ENCODE results near the gene FES. TPM values are rescaled to one million over a fixed set of nuclear protein-coding genes. Genes with fewer than 3 reads are reported as not detected.

FES gene
- total and polyA plus RNA-seq, 10 of the 15 experiments (the other 5 are each of a cell fraction or from before 2014, with no cell fraction given) = 0.07 to 23.9 (median 9.9) TPM

DNA sequence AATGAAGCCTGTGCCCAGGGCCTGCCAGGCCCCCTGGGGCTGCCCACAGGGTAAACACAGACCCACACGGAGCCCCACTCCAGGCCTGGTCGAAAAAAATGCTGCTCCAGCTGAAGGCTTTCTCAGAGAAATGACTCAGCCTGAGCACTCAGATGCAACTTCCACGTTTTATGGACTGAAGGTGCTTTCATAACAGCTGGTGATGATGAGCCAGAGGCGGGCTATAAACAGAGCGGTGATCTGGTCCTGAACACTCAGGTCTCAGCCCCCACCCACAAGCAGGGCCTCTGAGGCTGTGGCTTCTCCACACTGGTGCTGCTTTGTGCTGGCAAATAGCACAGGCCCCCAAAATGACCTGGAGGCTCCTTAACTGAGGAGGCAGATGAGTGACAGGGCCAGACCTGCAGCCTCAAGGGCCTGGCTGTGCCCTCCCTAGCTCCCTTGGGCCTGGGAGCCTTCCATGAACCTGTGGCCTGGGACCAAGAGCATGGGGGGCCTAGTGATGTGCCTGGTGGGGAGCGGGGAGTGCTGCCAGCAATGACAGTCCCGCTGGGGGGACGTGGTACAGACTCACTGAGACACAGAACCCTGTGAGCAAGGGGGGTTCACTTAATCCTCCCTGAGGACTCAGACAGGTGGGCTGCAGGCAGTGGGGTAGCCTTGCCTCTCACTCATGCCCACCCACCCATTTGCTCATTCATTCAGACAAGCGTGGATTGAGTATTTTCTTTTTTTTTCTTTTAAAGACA, 38.9 kb upstream of the FES start (continued):
- TF ChIP-seq ASH2L (IDR thresholded peaks at IDR 0.05; ENCODE audit: borderline replicate concordance, low read depth) (no peak), RUNX3 (IDR thresholded peaks at IDR 0.05; ENCODE audit: low read length) (no peak; the same call in none of the 2 replicates), MTA2 (IDR thresholded peaks at IDR 0.05; ENCODE audit: low read depth) (0 out of 2 replicates have a peak, but pooled peaks have one; percentile 44), NRF1 (conservative IDR thresholded peaks at IDR 0.05; ENCODE audit: low read depth, low read length) (no peak), SIN3A (IDR thresholded peaks at IDR 0.05; ENCODE audit: low read depth, low read length) (no peak), DPF2 (IDR thresholded peaks at IDR 0.05) (peak; percentile 44; the same call in 1 of the 2 replicates), ETV6 (conservative IDR thresholded peaks at IDR 0.05 in 1 of 2, IDR thresholded peaks at IDR 0.05 in 1 of 2; ENCODE audit: borderline replicate concordance in 1 of 2, low read depth in 1 of 2) (0 out of 4 replicates have a peak, but pooled peaks of 1 of the 2 experiments have one; percentile 17), ZBED1 (IDR thresholded peaks at IDR 0.05; ENCODE audit: borderline replicate concordance) (no peak), BCL11A (IDR thresholded peaks at IDR 0.05; ENCODE audit: low read depth, low read length) (0 out of 2 replicates have a peak, but pooled peaks have one; percentile 14), TCF7 (IDR thresholded peaks at IDR 0.05; ENCODE audit: borderline replicate concordance) (no peak), GATAD2B (conservative IDR thresholded peaks at IDR 0.05; ENCODE audit: low read depth) (peak; percentile 42), FOXM1 (IDR thresholded peaks at IDR 0.05; ENCODE audit: low read depth, low read length) (0 out of 2 replicates have a peak, but pooled peaks have one; percentile 22), EGR1 (IDR thresholded peaks at IDR 0.05; ENCODE audit: borderline replicate concordance in 1 of 2, low read depth in 2 of 2, low read length in 2 of 2) (no peak), POLR2AphosphoS5 (IDR thresholded peaks at IDR 0.05; ENCODE audit: low read length) (no peak), EED (IDR thresholded peaks at IDR 0.05; ENCODE audit: low read depth) (peak; percentile 70), EZH2 (IDR thresholded peaks at IDR 0.05; ENCODE audit: borderline replicate concordance, control insufficient read depth, low read depth, low read length) (no peak)
- TF ChIP-seq, protein P1, sequence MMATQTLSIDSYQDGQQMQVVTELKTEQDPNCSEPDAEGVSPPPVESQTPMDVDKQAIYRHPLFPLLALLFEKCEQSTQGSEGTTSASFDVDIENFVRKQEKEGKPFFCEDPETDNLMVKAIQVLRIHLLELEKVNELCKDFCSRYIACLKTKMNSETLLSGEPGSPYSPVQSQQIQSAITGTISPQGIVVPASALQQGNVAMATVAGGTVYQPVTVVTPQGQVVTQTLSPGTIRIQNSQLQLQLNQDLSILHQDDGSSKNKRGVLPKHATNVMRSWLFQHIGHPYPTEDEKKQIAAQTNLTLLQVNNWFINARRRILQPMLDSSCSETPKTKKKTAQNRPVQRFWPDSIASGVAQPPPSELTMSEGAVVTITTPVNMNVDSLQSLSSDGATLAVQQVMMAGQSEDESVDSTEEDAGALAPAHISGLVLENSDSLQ (IDR thresholded peaks at IDR 0.05) = peak; percentile 86
- TF ChIP-seq, protein P2, sequence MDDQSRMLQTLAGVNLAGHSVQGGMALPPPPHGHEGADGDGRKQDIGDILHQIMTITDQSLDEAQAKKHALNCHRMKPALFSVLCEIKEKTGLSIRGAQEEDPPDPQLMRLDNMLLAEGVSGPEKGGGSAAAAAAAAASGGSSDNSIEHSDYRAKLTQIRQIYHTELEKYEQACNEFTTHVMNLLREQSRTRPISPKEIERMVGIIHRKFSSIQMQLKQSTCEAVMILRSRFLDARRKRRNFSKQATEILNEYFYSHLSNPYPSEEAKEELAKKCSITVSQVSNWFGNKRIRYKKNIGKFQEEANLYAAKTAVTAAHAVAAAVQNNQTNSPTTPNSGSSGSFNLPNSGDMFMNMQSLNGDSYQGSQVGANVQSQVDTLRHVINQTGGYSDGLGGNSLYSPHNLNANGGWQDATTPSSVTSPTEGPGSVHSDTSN (IDR thresholded peaks at IDR 0.05; ENCODE audit: insufficient replicate concordance, low read depth, low read length) = peak; percentile 42
- TF ChIP-seq, protein P3, sequence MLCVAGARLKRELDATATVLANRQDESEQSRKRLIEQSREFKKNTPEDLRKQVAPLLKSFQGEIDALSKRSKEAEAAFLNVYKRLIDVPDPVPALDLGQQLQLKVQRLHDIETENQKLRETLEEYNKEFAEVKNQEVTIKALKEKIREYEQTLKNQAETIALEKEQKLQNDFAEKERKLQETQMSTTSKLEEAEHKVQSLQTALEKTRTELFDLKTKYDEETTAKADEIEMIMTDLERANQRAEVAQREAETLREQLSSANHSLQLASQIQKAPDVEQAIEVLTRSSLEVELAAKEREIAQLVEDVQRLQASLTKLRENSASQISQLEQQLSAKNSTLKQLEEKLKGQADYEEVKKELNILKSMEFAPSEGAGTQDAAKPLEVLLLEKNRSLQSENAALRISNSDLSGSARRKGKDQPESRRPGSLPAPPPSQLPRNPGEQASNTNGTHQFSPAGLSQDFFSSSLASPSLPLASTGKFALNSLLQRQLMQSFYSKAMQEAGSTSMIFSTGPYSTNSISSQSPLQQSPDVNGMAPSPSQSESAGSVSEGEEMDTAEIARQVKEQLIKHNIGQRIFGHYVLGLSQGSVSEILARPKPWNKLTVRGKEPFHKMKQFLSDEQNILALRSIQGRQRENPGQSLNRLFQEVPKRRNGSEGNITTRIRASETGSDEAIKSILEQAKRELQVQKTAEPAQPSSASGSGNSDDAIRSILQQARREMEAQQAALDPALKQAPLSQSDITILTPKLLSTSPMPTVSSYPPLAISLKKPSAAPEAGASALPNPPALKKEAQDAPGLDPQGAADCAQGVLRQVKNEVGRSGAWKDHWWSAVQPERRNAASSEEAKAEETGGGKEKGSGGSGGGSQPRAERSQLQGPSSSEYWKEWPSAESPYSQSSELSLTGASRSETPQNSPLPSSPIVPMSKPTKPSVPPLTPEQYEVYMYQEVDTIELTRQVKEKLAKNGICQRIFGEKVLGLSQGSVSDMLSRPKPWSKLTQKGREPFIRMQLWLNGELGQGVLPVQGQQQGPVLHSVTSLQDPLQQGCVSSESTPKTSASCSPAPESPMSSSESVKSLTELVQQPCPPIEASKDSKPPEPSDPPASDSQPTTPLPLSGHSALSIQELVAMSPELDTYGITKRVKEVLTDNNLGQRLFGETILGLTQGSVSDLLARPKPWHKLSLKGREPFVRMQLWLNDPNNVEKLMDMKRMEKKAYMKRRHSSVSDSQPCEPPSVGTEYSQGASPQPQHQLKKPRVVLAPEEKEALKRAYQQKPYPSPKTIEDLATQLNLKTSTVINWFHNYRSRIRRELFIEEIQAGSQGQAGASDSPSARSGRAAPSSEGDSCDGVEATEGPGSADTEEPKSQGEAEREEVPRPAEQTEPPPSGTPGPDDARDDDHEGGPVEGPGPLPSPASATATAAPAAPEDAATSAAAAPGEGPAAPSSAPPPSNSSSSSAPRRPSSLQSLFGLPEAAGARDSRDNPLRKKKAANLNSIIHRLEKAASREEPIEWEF (IDR thresholded peaks at IDR 0.05; ENCODE audit: insufficient replicate concordance, low read depth, low read length) = no peak
- TF ChIP-seq, protein P4, sequence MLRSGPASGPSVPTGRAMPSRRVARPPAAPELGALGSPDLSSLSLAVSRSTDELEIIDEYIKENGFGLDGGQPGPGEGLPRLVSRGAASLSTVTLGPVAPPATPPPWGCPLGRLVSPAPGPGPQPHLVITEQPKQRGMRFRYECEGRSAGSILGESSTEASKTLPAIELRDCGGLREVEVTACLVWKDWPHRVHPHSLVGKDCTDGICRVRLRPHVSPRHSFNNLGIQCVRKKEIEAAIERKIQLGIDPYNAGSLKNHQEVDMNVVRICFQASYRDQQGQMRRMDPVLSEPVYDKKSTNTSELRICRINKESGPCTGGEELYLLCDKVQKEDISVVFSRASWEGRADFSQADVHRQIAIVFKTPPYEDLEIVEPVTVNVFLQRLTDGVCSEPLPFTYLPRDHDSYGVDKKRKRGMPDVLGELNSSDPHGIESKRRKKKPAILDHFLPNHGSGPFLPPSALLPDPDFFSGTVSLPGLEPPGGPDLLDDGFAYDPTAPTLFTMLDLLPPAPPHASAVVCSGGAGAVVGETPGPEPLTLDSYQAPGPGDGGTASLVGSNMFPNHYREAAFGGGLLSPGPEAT (IDR thresholded peaks at IDR 0.05; ENCODE audit: low read depth) = peak; percentile 46; the same call in 1 of the 2 replicates

Measured in GM12878 (cell line).